HEK293 (cell line): ENCODE results near the gene LIN7C.

ENCODE experiments used
- HOXA7 ChIP-seq: sonication (generic); formaldehyde crosslinking; IDR thresholded peaks from 2 replicates; pipeline ENCODE4 v1.8.1; 2022; ENCODE audit warnings: missing genetic modification reagents, borderline replicate concordance
- REPIN1 ChIP-seq: fragments of 450-650 bp; formaldehyde crosslinking; IDR thresholded peaks from 2 replicates; pipeline ENCODE4 v1.5.1; 2017; ENCODE audit warnings: missing biosample characterization, missing genetic modification characterization, low read depth
- SP2 ChIP-seq: fragments of 450-650 bp; formaldehyde crosslinking; IDR thresholded peaks from 2 replicates; pipeline ENCODE4 v1.5.1; 2016; ENCODE audit warnings: missing biosample characterization, missing genetic modification characterization
- SP7 ChIP-seq: fragments of 450-650 bp; formaldehyde crosslinking; IDR thresholded peaks from 2 replicates; pipeline ENCODE4 v1.5.1; 2016; ENCODE audit warnings: missing biosample characterization, missing genetic modification characterization
- ZFHX2 ChIP-seq: fragments of 450-650 bp; formaldehyde crosslinking; conservative IDR thresholded peaks from 2 replicates; pipeline ENCODE4 v1.5.1; 2016; ENCODE audit warnings: missing biosample characterization, missing genetic modification characterization
- ZNF214 ChIP-seq: fragments of 450-650 bp; formaldehyde crosslinking; IDR thresholded peaks from 2 replicates; pipeline ENCODE4 v1.5.1; 2017; ENCODE audit warnings: missing biosample characterization, mild to moderate bottlenecking, missing genetic modification characterization, borderline replicate concordance
- ZNF23 ChIP-seq: fragments of 450-650 bp; formaldehyde crosslinking; IDR thresholded peaks from 2 replicates; pipeline ENCODE4 v1.5.1; 2016; ENCODE audit warnings: missing biosample characterization, missing genetic modification characterization, borderline replicate concordance
- ZNF404 ChIP-seq: fragments of 450-650 bp; formaldehyde crosslinking; IDR thresholded peaks from 2 replicates; pipeline ENCODE4 v1.5.1; 2017; ENCODE audit warnings: missing biosample characterization, missing genetic modification characterization
- ZNF555 ChIP-seq: fragments of 450-650 bp; formaldehyde crosslinking; conservative IDR thresholded peaks from 2 replicates; pipeline ENCODE4 v1.5.1; 2017; ENCODE audit warnings: missing biosample characterization, mild to moderate bottlenecking, missing genetic modification characterization, inconsistent platforms
- ZNF560 ChIP-seq: fragments of 450-650 bp; formaldehyde crosslinking; IDR thresholded peaks from 2 replicates; pipeline ENCODE4 v1.5.1; 2017; ENCODE audit warnings: missing biosample characterization, missing genetic modification characterization, borderline replicate concordance
- ZNF707 ChIP-seq: fragments of 450-650 bp; formaldehyde crosslinking; IDR thresholded peaks from 2 replicates; pipeline ENCODE4 v1.5.1; 2016; ENCODE audit warnings: missing biosample characterization, missing genetic modification characterization
- ZNF843 ChIP-seq: fragments of 450-650 bp; formaldehyde crosslinking; IDR thresholded peaks from 2 replicates; pipeline ENCODE4 v1.5.1; 2016; ENCODE audit warnings: missing biosample characterization, missing genetic modification characterization
- TF ChIP-seq, protein P1 (sequence below): fragments of 450-650 bp; formaldehyde crosslinking; conservative IDR thresholded peaks from 2 replicates; pipeline ENCODE4 v1.5.1; 2016; ENCODE audit warnings: low read depth, missing biosample characterization, missing genetic modification characterization
- TF ChIP-seq, protein P2 (sequence below): fragments of 450-650 bp; formaldehyde crosslinking; IDR thresholded peaks from 2 replicates; pipeline ENCODE4 v1.5.1; 2016; ENCODE audit warnings: missing biosample characterization, missing genetic modification characterization
- TF ChIP-seq, protein P3 (sequence below): fragments of 450-650 bp; formaldehyde crosslinking; IDR thresholded peaks from 2 replicates; pipeline ENCODE4 v1.5.1; 2017; ENCODE audit warnings: missing biosample characterization, missing genetic modification characterization

The LIN7C gene

DNA sequence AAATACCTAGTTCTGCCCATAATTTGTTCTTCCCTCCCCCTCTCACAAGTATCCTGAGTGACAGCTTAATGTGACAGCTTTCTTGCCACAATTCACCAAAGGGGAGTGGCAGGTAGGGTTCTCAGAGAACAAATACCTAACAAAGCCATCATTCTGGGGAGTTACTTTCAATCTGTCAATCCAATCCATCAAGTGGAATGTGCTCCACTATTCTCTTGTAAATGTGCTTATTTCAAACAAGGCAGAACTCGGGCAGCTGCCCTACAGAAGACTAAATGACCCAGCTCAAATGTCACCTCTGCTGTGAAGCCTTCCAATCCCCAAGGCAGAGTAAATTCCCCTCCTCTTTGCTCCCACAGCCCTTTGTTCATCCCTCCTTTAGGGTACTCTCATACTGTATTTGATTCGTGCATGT is 61.8 kb downstream of the LIN7C start (continued):
- TF ChIP-seq, protein P1, sequence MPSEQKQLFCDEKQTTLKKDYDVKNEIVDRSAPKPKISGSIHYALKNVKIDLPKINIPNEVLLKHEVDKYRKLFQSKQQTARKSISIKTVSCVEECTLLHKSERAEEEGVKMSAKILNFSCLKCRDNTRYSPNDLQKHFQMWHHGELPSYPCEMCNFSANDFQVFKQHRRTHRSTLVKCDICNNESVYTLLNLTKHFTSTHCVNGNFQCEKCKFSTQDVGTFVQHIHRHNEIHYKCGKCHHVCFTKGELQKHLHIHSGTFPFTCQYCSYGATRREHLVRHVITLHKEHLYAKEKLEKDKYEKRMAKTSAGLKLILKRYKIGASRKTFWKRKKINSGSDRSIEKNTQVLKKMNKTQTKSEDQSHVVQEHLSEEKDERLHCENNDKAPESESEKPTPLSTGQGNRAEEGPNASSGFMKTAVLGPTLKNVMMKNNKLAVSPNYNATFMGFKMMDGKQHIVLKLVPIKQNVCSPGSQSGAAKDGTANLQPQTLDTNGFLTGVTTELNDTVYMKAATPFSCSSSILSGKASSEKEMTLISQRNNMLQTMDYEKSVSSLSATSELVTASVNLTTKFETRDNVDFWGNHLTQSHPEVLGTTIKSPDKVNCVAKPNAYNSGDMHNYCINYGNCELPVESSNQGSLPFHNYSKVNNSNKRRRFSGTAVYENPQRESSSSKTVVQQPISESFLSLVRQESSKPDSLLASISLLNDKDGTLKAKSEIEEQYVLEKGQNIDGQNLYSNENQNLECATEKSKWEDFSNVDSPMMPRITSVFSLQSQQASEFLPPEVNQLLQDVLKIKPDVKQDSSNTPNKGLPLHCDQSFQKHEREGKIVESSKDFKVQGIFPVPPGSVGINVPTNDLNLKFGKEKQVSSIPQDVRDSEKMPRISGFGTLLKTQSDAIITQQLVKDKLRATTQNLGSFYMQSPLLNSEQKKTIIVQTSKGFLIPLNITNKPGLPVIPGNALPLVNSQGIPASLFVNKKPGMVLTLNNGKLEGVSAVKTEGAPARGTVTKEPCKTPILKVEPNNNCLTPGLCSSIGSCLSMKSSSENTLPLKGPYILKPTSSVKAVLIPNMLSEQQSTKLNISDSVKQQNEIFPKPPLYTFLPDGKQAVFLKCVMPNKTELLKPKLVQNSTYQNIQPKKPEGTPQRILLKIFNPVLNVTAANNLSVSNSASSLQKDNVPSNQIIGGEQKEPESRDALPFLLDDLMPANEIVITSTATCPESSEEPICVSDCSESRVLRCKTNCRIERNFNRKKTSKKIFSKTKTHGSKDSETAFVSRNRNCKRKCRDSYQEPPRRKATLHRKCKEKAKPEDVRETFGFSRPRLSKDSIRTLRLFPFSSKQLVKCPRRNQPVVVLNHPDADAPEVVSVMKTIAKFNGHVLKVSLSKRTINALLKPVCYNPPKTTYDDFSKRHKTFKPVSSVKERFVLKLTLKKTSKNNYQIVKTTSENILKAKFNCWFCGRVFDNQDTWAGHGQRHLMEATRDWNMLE (tag by site-specific recombination), result no peak
- TF ChIP-seq ZNF214 (tag by site-specific recombination) (no peak), ZNF707 (tag by site-specific recombination) (no peak), ZFHX2 (tag by site-specific recombination) (no peak), ZNF555 (no peak), ZNF843 (tag by site-specific recombination) (no peak), ZNF404 (tag by site-specific recombination) (no peak), SP7 (tag by site-specific recombination) (peak; percentile 84), ZNF23 (no peak), REPIN1 (tag by site-specific recombination) (no peak), SP2 (tag by site-specific recombination) (no peak), HOXA7 (no peak), ZNF560 (tag by site-specific recombination) (no peak)
- TF ChIP-seq, protein P2, sequence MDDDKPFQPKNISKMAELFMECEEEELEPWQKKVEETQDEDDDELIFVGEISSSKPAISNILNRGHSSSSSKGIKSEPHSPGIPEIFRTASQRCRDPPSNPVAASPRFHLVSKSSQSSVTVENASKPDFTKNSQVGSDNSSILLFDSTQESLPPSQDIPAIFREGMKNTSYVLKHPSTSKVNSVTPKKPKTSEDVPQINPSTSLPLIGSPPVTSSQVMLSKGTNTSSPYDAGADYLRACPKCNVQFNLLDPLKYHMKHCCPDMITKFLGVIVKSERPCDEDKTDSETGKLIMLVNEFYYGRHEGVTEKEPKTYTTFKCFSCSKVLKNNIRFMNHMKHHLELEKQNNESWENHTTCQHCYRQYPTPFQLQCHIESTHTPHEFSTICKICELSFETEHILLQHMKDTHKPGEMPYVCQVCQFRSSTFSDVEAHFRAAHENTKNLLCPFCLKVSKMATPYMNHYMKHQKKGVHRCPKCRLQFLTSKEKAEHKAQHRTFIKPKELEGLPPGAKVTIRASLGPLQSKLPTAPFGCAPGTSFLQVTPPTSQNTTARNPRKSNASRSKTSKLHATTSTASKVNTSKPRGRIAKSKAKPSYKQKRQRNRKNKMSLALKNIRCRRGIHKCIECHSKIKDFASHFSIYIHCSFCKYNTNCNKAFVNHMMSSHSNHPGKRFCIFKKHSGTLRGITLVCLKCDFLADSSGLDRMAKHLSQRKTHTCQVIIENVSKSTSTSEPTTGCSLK, result no peak
- TF ChIP-seq, protein P3, sequence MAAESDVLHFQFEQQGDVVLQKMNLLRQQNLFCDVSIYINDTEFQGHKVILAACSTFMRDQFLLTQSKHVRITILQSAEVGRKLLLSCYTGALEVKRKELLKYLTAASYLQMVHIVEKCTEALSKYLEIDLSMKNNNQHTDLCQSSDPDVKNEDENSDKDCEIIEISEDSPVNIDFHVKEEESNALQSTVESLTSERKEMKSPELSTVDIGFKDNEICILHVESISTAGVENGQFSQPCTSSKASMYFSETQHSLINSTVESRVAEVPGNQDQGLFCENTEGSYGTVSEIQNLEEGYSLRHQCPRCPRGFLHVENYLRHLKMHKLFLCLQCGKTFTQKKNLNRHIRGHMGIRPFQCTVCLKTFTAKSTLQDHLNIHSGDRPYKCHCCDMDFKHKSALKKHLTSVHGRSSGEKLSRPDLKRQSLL (tag by site-specific recombination), result no peak
